Activated CD8-positive, alpha-beta memory T cell treated with anti-CD3 and anti-CD28 coated beads for 36 hours (primary cell): Measurements from ENCODE around the gene SRSF3. TPM values are rescaled to one million over a fixed set of nuclear protein-coding genes. Genes with fewer than 3 reads are reported as not detected.
"Not testable (repeated sequence)": the region's sequence is repeated elsewhere in the genome, so short reads cannot be mapped to it uniquely, and the experiment has no call there.

Source experiments
- CTCF ChIA-PET: fragments of 350-600 bp; sonication (Branson Sonifier 250); formaldehyde crosslinking; loops from one replicate; lab custom pipeline; 2021; ENCODE audit warnings: antibody characterized with exemption; lab: Charles Lee
- POLR2A ChIA-PET: fragments of 350-600 bp; sonication (Branson Sonifier 250); formaldehyde crosslinking; loops from one replicate; lab custom pipeline; 2021; ENCODE audit warnings: antibody characterized with exemption; lab: Charles Lee
- total RNA-seq, 2 experiments: library from RNA; stranded (reverse); gene quantifications; one replicate each; pipeline ENCODE4 v1.2.3, GENCODE V29; 2021

The SRSF3 gene
- total RNA-seq, 2 experiments from 2014 or later, result 546 to 553 TPM

- CTCF ChIA-PET, result interaction anchor here (0.5 to 3.2 kb wide), 5 partner anchors 10 to 175 kb away, joined by 3 to 10 read pairs (median 3); no protein-coding TSS in a partner anchor
- POLR2A ChIA-PET, result interaction anchor here (0.6 to 1.6 kb wide), 3 partner anchors 8 to 276 kb away, joined by 3 to 14 read pairs (median 4); no protein-coding TSS in a partner anchor
These were observed 4.2 kb downstream of the SRSF3 start for GRCh38 chr6:36598326-36598725.

DNA sequence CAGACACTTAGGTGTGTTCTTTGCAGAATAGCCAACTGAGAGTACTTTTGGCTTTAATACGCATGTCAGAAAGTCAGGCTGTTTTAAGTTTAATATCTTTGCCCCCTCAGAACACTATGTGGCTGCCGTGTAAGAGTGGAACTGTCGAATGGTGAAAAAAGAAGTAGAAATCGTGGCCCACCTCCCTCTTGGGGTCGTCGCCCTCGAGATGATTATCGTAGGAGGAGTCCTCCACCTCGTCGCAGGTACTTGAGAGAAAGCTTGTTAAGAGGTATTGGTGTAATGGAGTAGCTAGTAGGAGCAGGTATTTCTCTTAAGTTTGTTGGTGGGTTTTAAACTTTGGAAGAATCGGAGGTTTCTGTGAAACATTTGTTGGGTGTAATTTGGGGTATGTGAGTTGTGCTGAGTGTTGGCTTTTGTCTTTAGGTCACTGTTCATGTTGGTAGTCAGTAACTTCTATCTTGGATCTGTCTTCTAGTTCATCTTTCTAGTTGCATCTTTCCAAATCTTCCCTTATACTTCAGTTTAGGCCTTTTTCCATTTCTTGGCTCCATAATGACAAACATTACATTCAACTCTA, 4.7 kb downstream of the SRSF3 start:
- ChIA-PET POLR2A (interaction anchor here (0.5 to 1.6 kb wide), 3 partner anchors 8 to 96 kb away, joined by 3 to 14 read pairs (median 3); no protein-coding TSS in a partner anchor), CTCF (interaction anchor here (0.5 to 3.2 kb wide), 6 partner anchors 10 to 176 kb away, joined by 3 to 10 read pairs (median 3); no protein-coding TSS in a partner anchor)

DNA sequence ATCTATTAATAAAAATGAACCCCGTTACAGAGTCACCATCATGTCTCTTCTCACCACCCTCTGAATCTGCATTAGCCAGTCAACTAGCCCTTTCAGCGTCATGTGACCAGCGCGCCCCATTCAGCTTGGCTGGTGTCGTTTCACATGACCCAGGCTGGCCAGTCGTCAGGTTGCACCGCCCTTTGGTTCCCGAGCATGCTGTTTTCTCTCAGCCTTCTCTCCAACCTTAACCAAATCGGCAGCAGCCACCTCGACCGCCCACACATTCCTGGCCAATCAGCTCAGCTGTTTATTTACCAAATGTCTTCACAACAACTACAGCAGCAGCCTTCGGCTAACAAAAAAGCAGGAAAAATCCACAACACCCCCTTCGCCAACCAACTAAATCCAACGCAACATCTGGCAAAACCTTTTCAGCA, 5.6 kb downstream of the SRSF3 start:
- POLR2A ChIA-PET, result interaction anchor here (0.9 to 1.2 kb wide), 2 partner anchors 10 to 12 kb away, joined by 3 to 13 read pairs; no protein-coding TSS in a partner anchor
- CTCF ChIA-PET, result interaction anchor here (0.6 to 3.2 kb wide), 5 partner anchors 24 to 176 kb away, joined by 3 to 10 read pairs (median 4); partner anchors contain the start of gene CDKN1A

GRCh38 chr6:36600564-36601146, 6.5 kb downstream of the SRSF3 start:
- CTCF ChIA-PET, result interaction anchor here (0.6 to 1.7 kb wide), 5 partner anchors 16 to 79 kb away, joined by 3 to 4 read pairs (median 3); partner anchors contain the start of gene CDKN1A
- POLR2A ChIA-PET, result interaction anchor here (0.6 to 1.2 kb wide), 6 partner anchors 9 to 160 kb away, joined by 3 to 13 read pairs (median 6); no protein-coding TSS in a partner anchor

DNA sequence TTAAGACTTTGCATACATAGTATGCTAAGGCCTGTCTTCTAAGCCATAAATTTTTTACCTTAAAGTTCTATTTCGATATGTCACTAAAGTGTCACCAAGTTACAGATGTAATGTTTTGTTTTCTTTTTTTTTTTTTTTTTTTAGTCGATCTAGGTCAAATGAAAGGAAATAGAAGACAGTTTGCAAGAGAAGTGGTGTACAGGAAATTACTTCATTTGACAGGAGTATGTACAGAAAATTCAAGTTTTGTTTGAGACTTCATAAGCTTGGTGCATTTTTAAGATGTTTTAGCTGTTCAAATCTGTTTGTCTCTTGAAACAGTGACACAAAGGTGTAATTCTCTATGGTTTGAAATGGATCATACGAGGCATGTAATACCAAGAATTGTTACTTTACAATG, 7.7 kb downstream of the SRSF3 start:
- POLR2A ChIA-PET, result not testable (repeated sequence)
- CTCF ChIA-PET, result interaction anchor here (0.7 to 1.7 kb wide), 2 partner anchors 13 to 262 kb away, joined by 4 to 7 read pairs; no protein-coding TSS in a partner anchor

GRCh38 chr6:36603222-36604089, 9.3 kb downstream of the SRSF3 start:
- POLR2A ChIA-PET, result interaction anchor here (0.7 kb wide), 1 partner anchor 156 kb away, joined by 3 read pairs; no protein-coding TSS in a partner anchor
- CTCF ChIA-PET, result interaction anchor here (0.8 to 1.1 kb wide), 2 partner anchors 11 to 156 kb away, joined by 3 to 5 read pairs; no protein-coding TSS in a partner anchor

DNA sequence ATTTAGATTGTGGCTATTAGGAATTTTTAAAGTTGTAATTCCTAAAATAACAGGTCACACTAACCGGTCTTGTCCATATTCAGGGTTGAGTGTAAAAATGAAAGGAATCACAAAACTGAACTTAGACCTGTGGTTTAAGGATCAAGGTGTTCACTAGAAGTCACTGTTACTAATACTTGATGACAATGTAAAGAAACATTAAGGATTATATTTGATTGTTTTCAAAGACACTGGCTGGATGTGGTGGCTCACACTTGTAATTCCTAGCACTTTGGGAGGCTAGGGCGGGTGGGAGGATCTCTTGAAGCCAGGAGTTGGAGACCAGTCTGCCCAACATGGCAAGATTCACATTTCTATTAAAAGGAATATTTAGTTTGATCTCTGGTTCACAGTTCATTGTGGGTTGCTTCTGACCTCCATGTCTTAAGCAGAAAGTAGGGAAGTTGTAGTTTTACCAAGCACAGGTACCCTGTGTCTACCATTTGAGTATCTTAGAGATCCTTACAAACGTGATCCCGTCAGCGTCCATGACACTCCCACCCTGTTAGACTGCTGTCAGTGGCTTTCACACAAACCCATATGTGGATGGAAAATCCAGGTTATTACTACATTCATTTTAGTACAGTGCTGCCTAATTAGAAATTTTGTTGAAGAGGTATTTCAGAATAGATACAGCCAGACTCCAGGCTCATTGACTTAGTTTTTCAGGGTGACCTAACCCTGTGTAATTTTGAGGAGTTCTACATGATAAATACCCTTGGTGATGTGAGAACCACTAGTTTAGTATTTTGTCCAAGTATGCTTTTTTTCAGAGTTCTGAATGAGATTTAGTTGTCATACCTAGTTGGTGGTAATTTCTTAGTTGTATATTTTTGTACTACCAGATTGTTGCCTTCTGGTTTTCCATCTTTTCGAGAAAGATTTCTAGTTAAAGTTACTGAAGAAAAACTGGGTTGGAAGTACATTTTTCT, 10.2 kb downstream of the SRSF3 start:
- ChIA-PET CTCF (interaction anchor here (0.8 to 1.1 kb wide), 2 partner anchors 10 to 155 kb away, joined by 3 to 5 read pairs; no protein-coding TSS in a partner anchor), POLR2A (no interaction called here)

GRCh38 chr6:36605143-36605542, 11.0 kb downstream of the SRSF3 start:
- ChIA-PET CTCF (no interaction called here), POLR2A (no interaction called here)

DNA sequence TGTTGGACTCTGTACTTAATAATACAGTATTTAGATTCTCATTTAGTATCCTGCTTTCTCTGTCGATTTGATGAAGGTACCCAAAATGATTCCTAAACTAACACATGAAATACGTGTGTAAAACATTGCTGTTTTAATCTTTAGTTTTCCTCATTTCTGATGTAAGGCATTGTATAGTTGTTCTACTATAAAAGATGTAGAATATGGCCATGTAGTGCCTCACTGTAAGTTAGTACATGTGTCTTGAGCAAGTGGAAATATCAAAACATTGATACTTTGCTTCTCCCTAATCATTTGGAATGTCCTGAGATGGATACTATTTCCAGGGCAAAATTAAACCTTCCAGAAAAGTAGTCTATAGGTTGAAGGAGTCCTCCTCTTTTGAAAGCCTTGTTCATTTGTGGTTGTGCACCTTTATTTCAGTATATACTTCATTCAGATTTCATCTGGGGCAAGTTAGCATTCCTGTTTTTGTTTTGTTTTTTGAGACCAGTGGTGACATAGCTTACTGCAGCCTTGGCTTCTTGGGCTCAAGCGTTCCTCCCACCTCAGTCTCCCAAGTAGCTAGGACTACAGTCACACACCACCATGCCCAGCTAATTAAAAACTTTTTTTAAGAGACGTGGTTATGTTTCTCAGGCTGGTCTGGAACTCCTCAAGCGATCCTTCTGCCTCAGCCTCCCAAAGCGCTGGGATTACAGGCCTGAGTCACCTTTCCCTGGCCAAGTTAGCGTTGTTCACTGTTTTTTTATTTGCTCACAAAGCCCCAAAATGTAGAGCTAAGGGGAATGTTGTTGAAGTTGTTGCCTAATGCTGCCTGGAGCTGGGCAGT, 11.6 kb downstream of the SRSF3 start:
- ChIA-PET POLR2A (interaction anchor here (0.6 to 2.1 kb wide), 5 partner anchors 8 to 131 kb away, joined by 3 to 14 read pairs (median 3); partner anchors contain the start of gene SRSF3), CTCF (interaction anchor here (1.1 to 1.8 kb wide), 3 partner anchors 10 to 106 kb away, joined by 3 to 5 read pairs (median 3); no protein-coding TSS in a partner anchor)

GRCh38 chr6:36607305-36607682, 13.1 kb downstream of the SRSF3 start:
- ChIA-PET POLR2A (interaction anchor here (0.5 to 2.1 kb wide), 4 partner anchors 10 to 569 kb away, joined by 3 to 14 read pairs (median 6); partner anchors contain the start of gene SRSF3), CTCF (interaction anchor here (1.8 kb wide), 1 partner anchor 11 kb away, joined by 5 read pairs; no protein-coding TSS in a partner anchor)

GRCh38 chr6:36607683-36608386, 13.7 kb downstream of the SRSF3 start:
- POLR2A ChIA-PET, result interaction anchor here (0.5 to 1.0 kb wide), 3 partner anchors 12 to 892 kb away, joined by 3 to 5 read pairs (median 4); no protein-coding TSS in a partner anchor
- CTCF ChIA-PET, result interaction anchor here (1.0 to 1.8 kb wide), 2 partner anchors 12 to 28 kb away, joined by 5 read pairs; no protein-coding TSS in a partner anchor

GRCh38 chr6:36608788-36609563, 14.8 kb downstream of the SRSF3 start:
- CTCF ChIA-PET, result interaction anchor here (0.6 to 1.0 kb wide), 6 partner anchors 11 to 432 kb away, joined by 3 to 5 read pairs (median 3); no protein-coding TSS in a partner anchor
- POLR2A ChIA-PET, result interaction anchor here (0.6 to 1.3 kb wide), 5 partner anchors 9 to 891 kb away, joined by 3 to 4 read pairs (median 4); no protein-coding TSS in a partner anchor

DNA sequence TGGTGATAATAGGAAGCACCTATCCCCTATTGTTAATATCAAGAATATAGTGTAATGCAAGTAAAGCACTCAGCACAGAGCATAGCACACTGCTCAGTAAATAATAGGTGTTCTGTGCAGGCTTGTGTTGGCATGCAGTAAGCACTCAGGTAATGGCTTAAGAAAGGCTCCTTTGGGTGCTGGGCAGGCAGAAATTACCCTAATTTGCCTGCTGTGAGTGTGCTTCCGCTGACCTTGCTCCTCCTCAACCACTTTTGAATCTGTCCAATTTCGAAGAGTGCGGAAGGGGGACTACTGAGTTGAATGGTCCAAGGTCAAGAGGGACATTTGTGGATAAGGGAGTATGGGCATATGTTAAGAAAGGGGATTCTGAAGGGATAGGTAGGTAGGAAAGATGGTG, 15.4 kb downstream of the SRSF3 start:
- POLR2A ChIA-PET, result interaction anchor here (0.6 to 1.3 kb wide), 5 partner anchors 10 to 554 kb away, joined by 3 to 8 read pairs (median 3); no protein-coding TSS in a partner anchor

More for the DNA sequence above, 15.4 kb downstream of the SRSF3 start:
- CTCF ChIA-PET, result interaction anchor here (0.6 to 0.8 kb wide), 2 partner anchors 173 to 431 kb away, joined by 3 read pairs; no protein-coding TSS in a partner anchor
